Activated T-cell treated with anti-CD3 and anti-CD28 coated beads for 24 hours (primary cell): ENCODE data around the gene BOC.

Experiments used
- DNase-seq: peaks from one replicate; pipeline ENCODE4 v3.0.0-alpha.2; 2020; ENCODE audit warnings: low read depth

BOC gene

GRCh38 chr3:113193719-113194118 lies 17.6 kb upstream of the BOC start:
- no peak for DNase-seq

GRCh38 chr3:113194823-113195401 lies 16.4 kb upstream of the BOC start:
- no peak for DNase-seq

DNA sequence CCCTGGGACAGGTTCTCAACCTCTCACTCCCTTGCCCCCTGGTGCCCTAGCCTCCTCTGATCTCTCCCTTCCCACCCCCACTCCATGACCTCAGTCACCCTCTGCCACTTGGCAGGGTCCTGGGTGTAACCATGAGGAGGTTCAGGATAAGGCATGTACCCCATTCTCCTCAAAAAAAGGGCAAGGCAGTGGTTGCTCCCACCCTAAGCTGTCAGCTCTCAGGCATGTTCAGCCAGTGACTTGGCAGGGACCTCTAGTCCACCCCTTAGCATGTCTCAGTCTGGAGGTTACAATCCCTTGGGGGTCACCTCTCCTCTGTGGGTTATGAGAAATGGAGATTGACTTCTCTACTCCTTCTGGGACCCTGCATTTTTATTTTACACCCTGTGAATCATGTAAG lies 11.0 kb upstream of the BOC start:
- DNase-seq = no peak

DNA sequence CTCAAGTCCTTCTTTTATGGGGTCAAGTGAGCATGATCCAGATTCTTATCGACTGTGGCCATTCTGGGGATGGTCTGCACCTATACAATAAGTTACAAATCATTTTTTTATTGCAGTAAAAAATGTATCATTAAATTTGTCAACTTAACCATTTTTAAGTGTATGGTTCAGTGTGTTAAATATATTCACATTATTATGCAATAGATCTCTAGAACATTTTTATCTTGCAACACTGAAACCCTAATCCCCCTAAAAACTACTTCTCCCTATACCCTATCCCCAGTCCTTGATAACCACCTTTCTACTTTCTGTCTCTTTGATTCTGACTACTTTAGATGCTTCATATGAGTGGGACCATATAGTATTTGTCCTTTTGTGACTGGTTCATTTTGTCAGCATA lies 10.4 kb upstream of the BOC start:
- no peak for DNase-seq

DNA sequence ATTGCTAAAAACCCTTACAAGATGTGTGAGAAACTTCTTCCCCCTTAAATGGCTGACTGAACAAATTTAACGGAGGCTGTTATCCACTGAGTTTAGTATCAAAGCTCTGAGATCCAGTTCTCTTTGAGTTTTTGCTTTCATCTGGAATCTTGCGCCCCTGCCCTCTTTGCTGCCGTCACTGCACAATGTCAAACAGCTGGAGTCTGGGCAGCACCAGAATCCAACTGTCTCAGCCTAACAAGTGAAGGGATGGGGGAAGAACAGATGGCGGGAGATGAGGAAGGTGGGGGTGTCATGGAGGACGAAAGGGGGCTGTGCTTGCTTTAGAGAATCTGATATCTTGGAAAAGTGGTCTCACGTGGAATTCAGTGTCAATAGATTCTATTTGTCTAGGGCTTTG lies 7.0 kb upstream of the BOC start:
- no peak for DNase-seq

DNA sequence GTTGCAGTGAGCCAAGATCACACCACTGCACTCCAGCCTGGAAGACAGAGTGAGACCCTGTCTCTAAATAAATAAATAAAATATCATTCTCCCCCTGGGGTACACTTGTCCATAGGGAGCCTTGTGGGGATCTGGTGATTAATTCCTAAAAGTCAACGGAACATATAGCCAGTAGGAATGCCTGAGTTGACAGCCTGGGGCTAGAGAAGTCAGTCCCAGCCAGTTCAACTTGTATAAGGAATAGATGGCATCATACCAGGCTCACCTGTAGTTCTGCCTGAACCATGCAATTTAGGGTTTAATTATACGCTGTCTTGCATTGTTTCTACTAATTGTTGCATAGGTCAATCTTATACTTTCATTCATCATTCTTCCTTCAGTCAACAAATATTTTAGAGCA lies 5.9 kb upstream of the BOC start:
- DNase-seq = no peak

- no peak for DNase-seq
These were observed 590 bp upstream of the BOC start for GRCh38 chr3:113210604-113211329.

DNA sequence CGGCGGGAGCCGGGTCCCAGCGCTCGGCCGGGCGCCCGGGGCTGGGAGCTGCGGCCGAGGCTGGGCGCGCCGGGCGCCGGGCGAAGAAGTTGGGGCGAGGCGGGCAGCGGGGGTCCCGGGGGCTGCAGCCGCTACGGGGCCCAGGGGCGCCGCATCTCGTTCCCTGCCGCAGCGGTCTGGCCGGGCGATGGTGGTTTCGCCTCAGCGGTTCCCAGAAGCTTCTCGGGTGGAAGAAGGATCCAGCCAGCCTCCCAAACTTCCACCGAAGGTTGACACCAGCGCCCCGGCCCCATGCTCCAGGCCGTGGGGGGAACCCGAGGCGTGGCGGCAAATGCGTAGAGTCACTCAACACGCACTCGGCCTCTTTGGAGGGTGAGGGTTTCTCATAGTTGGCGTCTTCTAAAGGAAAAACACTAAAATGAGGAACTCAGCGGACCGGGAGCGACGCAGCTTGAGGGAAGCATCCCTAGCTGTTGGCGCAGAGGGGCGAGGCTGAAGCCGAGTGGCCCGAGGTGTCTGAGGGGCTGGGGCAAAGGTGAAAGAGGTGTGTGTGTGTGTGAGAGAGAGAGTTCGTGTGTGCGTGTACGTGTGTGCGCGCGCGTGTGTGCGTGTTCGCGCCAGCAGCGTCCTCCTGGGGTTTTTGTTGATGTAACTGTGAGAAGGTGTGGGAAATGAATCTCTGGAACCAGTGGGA lies 940 bp downstream of the BOC start:
- no peak for DNase-seq

DNA sequence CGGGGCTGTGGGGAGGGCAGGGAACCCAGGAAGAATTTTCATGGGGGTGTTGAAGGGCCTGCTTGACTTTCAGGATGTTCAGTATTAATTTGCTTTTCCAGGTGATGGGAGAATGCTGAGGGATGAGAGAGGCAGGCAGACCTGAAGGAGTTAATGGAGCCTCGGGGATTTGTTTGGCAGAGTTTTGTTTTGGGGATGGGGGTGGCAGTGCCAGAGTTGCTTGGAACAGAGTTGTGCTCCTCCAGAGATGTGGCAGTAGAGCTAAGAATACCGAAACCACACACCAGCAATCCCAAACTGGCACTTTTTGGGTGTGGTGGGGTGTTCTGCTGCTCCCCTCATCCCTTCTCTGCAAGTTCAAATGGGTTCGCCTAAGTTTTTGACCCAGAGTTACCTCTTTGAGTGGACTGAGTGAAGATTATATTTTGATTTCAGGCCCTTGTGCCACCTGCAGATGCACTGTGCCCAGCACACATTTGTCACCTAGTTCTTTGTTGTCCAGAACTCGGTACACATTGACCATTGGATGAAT lies 1.6 kb downstream of the BOC start:
- no peak for DNase-seq

GRCh38 chr3:113213896-113214587 lies 2.7 kb downstream of the BOC start:
- no peak for DNase-seq

DNA sequence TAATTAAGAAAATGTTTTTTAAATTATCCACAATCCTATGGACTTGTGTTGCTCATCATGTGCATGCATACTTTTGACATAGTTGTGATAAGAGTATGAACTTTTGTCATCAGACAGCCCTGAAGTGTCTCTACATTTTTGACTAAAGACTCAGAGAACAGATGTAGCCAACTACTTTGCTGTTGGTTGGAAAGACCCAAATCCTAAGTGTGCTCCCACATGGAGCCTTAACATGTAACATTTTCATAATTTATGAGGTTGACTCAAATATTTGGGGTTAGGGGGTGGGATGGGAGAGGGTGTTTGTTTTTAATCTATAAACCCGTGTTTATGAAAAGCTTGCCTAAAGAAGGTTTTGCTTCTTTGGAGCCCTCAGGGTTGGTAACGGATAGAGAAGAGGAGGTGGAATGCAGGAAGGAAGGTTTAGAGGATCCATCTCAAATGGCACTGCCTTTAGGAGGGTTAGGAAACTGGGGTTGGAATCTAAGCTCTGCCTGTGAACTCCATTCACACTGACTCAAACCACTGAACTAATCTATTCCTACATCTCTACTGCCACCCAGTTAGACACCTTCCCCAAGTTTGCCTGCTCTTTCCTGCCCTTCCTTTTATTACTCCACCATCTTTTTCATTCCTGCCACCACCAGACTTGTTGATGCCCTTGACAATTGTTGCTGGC lies 3.7 kb downstream of the BOC start:
- DNase-seq = no peak

DNA sequence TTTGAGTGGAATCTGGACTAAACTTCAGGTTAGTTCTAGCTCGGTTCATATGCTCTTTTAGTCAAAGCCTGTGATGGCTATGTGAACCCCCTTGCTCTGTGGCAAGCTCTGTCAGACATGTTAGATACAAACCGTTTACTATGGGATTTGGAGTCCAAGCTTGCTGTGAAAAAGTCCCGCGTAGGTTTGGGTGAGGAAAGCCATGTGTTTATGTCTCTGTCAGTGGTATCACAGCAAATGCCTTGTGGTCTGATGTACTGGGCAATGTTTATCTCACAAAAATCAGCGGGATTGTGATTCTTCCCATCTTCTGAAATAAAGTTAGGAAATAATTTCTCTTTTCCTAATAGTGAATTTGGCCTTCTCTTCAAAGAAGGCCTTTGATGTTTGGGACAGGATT lies 5.0 kb downstream of the BOC start:
- no peak for DNase-seq

DNA sequence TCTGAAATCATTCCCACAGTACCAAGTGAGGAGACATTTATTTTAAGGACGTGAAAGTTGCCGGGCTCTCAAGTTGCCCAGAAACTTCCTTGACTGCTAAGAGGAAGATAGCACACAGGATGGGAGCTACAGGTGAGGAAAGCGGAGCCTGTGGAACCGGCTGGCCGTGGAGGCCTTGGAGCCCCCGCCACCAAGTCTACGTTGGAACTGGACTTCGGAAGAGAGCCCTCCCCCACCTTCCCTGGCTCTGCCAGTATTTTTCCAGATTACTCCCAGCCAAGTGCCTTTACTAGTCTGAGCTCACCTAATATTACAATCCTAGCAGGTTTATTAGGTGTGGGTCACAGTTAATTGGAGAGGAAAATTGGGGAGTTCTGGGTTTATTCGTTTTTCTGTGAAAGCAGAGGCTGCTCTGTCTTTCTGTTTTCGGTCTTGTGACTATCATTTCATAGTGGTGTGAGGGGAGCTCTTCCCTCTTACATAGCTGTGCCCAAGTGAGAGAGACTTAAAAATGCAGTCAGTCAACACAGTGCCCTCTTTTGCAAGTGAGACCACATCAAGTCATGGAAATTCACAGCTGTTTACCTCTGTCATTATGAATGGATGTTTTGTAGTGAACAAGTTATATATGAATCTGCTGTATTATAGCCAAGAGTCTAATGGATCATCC lies 6.8 kb downstream of the BOC start:
- DNase-seq = no peak

DNA sequence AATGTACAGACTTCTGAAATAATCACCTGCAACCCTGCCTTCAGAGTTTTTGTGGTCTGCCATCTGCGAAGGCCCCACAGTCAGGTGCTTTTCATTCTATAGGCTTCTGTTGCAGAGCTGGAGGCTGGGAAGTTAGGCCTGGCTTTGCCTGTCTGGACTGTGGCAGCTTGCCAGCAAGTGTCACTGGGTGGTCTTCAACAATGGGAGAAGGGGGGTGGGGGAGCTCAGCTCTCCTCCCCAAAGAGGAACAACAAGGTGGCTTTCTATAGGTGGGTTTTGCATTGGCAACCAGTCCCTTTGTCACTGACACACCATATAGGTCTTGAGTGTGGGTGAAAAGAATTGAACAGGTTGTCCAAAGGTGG lies 7.3 kb downstream of the BOC start:
- no peak for DNase-seq

DNA sequence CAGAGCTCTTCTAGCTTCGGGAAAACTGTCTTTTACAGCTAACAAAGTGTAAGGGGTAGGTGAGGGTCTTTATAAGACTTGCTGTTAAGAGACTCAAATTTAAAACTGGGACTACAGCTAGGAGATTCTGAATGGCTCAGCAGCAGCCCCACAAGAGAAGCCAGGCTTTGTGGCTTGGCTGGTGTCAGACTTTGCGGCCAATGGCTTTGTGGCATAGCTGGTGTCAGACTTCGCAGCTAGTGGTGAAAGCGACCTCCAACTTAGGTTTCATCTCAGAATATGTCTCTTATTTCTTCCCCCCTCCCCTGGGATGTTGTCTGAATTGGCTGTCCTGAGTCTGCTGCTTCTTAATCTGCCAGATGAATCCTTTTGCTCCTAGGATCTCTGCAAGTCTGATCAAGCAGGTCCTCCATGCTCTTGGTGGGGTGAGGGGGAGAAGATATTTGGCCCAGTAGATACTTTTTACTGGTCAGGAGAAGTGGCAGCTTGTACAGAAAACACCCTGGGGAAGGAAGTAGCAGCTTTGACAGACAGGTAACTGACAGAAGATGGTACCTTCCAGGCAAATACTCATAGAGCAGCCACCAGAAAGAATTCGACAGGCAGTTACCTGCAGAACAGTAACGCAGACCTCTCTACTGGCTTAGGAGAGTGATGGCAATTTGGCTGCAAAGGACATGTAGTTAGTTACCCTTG lies 8.4 kb downstream of the BOC start:
- DNase-seq = no peak

GRCh38 chr3:113220721-113221120 lies 9.4 kb downstream of the BOC start:
- no peak for DNase-seq

GRCh38 chr3:113221721-113222257 lies 10.4 kb downstream of the BOC start:
- no peak for DNase-seq

DNA sequence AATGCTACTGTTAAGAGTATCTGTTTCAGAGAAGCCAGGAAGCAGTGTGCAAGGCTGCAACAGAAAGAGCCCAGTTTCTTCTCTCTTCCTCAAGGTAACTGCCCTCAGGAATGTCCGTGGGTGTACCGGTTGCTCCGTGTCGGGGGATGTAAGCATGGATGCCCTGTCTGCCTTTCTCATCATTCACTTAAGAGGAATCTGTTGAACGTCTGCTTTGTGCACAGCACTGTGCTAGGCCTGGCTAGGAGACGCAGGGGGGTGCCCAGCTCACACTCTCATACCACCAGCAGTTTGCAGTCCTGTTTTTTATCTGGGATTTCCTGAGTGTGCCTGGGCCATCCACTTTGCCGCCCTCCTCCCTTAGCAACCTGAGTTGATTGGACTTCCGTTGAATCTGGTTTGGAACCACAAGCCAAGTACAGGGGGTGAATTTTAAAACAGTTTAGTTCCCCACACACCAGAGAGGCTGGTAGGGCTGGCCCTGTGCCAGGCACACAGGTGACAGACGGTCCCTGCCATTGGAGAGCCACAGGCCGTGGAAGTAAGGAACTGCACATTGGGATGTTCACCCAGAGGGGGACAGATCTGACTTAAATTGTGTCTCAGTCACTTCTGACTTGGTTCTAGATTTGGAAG lies 11.2 kb downstream of the BOC start:
- no peak for DNase-seq

- no peak for DNase-seq
These were observed 12.3 kb downstream of the BOC start for GRCh38 chr3:113223475-113224281.
